ENCODE results near the gene GRWD1.

DNA sequence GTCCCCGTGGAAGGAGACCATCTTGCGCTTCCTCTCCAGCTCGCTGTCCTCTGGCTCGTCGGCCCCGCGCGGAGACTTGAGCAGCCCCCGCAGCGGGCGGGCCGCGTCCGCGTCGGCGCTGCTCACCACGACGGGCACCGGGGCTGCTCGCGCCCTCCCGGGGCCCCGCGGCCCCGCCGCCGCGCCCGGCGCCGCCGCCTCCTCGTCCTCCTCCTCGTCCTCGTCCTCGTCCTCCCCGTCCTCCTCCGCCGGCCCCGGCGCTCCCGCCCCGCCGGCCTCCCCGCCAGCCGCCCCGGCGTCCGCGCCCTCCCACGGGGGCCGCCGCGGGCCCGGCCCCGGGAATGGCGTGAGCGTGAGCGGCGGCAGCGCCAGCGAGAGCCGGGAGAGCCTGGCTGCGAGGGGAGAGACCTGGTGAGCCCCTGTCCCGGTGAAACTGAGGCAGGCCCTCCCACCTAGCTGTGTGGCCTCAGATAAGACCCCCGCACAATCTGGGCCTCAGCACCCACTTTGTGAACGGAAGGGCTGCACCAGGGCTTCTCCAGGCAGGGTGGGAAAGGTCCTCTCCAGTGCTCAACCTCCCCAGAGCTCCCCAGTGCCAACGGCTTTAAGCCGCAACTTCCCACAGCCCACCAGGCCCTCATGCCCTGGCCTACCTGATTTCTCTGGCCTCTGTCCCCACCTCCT lies 48.1 kb downstream of the GRWD1 start:
- TF ChIP-seq ZNF76 (tag by site-specific recombination; IDR thresholded peaks at IDR 0.05; ENCODE audit: borderline replicate concordance, low read depth), result no peak
- TF ChIP-seq, protein P1, sequence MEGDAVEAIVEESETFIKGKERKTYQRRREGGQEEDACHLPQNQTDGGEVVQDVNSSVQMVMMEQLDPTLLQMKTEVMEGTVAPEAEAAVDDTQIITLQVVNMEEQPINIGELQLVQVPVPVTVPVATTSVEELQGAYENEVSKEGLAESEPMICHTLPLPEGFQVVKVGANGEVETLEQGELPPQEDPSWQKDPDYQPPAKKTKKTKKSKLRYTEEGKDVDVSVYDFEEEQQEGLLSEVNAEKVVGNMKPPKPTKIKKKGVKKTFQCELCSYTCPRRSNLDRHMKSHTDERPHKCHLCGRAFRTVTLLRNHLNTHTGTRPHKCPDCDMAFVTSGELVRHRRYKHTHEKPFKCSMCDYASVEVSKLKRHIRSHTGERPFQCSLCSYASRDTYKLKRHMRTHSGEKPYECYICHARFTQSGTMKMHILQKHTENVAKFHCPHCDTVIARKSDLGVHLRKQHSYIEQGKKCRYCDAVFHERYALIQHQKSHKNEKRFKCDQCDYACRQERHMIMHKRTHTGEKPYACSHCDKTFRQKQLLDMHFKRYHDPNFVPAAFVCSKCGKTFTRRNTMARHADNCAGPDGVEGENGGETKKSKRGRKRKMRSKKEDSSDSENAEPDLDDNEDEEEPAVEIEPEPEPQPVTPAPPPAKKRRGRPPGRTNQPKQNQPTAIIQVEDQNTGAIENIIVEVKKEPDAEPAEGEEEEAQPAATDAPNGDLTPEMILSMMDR (tag by site-specific recombination; IDR thresholded peaks at IDR 0.05), result no peak
- TF ChIP-seq ZSCAN30 (tag by site-specific recombination; IDR thresholded peaks at IDR 0.05), result no peak
- no peak for TF ChIP-seq ZNF664 (tag by site-specific recombination; IDR thresholded peaks at IDR 0.05)
- TF ChIP-seq, protein P2, sequence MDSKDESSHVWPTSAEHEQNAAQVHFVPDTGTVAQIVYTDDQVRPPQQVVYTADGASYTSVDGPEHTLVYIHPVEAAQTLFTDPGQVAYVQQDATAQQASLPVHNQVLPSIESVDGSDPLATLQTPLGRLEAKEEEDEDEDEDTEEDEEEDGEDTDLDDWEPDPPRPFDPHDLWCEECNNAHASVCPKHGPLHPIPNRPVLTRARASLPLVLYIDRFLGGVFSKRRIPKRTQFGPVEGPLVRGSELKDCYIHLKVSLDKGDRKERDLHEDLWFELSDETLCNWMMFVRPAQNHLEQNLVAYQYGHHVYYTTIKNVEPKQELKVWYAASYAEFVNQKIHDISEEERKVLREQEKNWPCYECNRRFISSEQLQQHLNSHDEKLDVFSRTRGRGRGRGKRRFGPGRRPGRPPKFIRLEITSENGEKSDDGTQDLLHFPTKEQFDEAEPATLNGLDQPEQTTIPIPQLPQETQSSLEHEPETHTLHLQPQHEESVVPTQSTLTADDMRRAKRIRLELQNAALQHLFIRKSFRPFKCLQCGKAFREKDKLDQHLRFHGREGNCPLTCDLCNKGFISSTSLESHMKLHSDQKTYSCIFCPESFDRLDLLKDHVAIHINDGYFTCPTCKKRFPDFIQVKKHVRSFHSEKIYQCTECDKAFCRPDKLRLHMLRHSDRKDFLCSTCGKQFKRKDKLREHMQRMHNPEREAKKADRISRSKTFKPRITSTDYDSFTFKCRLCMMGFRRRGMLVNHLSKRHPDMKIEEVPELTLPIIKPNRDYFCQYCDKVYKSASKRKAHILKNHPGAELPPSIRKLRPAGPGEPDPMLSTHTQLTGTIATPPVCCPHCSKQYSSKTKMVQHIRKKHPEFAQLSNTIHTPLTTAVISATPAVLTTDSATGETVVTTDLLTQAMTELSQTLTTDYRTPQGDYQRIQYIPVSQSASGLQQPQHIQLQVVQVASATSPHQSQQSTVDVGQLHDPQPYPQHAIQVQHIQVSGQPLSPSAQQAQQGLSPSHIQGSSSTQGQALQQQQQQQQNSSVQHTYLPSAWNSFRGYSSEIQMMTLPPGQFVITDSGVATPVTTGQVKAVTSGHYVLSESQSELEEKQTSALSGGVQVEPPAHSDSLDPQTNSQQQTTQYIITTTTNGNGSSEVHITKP (tag by site-specific recombination; IDR thresholded peaks at IDR 0.05), result no peak
- TF ChIP-seq, protein P3, sequence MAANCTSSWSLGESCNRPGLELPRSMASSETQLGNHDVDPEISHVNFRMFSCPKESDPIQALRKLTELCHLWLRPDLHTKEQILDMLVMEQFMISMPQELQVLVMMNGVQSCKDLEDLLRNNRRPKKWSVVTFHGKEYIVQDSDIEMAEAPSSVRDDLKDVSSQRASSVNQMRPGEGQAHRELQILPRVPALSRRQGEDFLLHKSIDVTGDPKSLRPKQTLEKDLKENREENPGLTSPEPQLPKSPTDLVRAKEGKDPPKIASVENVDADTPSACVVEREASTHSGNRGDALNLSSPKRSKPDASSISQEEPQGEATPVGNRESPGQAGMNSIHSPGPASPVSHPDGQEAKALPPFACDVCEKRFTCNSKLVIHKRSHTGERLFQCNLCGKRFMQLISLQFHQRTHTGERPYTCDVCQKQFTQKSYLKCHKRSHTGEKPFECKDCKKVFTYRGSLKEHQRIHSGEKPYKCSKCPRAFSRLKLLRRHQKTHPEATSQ (tag by site-specific recombination; IDR thresholded peaks at IDR 0.05), result no peak
- no peak for TF ChIP-seq YY1 (tag by site-specific recombination; IDR thresholded peaks at IDR 0.05)
- TF ChIP-seq ZNF311 (tag by site-specific recombination; IDR thresholded peaks at IDR 0.05; ENCODE audit: borderline replicate concordance), result no peak
- no peak for TF ChIP-seq ZNF121 (tag by site-specific recombination; IDR thresholded peaks at IDR 0.05)
- TF ChIP-seq, protein P4, sequence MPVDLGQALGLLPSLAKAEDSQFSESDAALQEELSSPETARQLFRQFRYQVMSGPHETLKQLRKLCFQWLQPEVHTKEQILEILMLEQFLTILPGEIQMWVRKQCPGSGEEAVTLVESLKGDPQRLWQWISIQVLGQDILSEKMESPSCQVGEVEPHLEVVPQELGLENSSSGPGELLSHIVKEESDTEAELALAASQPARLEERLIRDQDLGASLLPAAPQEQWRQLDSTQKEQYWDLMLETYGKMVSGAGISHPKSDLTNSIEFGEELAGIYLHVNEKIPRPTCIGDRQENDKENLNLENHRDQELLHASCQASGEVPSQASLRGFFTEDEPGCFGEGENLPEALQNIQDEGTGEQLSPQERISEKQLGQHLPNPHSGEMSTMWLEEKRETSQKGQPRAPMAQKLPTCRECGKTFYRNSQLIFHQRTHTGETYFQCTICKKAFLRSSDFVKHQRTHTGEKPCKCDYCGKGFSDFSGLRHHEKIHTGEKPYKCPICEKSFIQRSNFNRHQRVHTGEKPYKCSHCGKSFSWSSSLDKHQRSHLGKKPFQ (tag by site-specific recombination; IDR thresholded peaks at IDR 0.05), result no peak
- no peak for TF ChIP-seq ZBTB1 (tag by site-specific recombination; IDR thresholded peaks at IDR 0.05)
- TF ChIP-seq, protein P5, sequence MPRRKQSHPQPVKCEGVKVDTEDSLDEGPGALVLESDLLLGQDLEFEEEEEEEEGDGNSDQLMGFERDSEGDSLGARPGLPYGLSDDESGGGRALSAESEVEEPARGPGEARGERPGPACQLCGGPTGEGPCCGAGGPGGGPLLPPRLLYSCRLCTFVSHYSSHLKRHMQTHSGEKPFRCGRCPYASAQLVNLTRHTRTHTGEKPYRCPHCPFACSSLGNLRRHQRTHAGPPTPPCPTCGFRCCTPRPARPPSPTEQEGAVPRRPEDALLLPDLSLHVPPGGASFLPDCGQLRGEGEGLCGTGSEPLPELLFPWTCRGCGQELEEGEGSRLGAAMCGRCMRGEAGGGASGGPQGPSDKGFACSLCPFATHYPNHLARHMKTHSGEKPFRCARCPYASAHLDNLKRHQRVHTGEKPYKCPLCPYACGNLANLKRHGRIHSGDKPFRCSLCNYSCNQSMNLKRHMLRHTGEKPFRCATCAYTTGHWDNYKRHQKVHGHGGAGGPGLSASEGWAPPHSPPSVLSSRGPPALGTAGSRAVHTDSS (tag by site-specific recombination; IDR thresholded peaks at IDR 0.05), result no peak

Data from HEK293 (cell line).